ENCODE data around the gene SEZ6L. TPM values are rescaled to one million over a fixed set of nuclear protein-coding genes. Genes with fewer than 3 reads are reported as not detected.

Gene SEZ6L
- total and polyA plus RNA-seq, 12 donors, result 0.17 to 16.3 (median 3.9) TPM; not detected in 1

- H3K27me3 ChIP-seq, result peaks cover 7% of the 10 kb centered on the region
- intact Hi-C loops (cut with DNase I), result loop anchor here in 1 of 2 donors (2.0 kb wide), 1 partner anchor 96 kb away; no protein-coding TSS in a partner anchor
- H3K27ac ChIP-seq, result no peak overlapping the region
- H3K9me3 ChIP-seq (replicated peaks in 1 of 3), result no peaks in the 10 kb centered on the region
- TF ChIP-seq CTCF (IDR thresholded peaks at IDR 0.05) (peak; percentile 47 to 70 (median 58)), POLR2A (IDR thresholded peaks at IDR 0.05) (no peak)
- H3K4me1 ChIP-seq (replicated peaks in 1 of 2), result no peaks in the 10 kb centered on the region
- DNase-seq, result peak; percentile 58 to 92 (median 79)
- no peaks in the 10 kb centered on the region for H3K36me3 ChIP-seq (replicated peaks in 1 of 2)
- no peak overlapping the region for H3K4me3 ChIP-seq
- WGBS, 4 donors, result 29 to 36% (median 36%) methylated on average over 12 of the region's 12 CpGs
Measured at GRCh38 chr22:26364066-26365015, 195.1 kb downstream of the SEZ6L start.

GRCh38 chr22:26367402-26368245 lies 198.4 kb downstream of the SEZ6L start:
- Histone ChIP-seq H3K27me3 (peaks cover 4% of the 10 kb centered on the region), H3K4me1 (replicated peaks in 1 of 2) (no peaks in the 10 kb centered on the region), H3K4me3 (no peak overlapping the region), H3K9me3 (replicated peaks in 1 of 3) (no peaks in the 10 kb centered on the region), H3K27ac (no peak overlapping the region), H3K36me3 (replicated peaks in 1 of 2) (no peaks in the 10 kb centered on the region)
- intact Hi-C loops (cut with DNase I), result no loop called here
- TF ChIP-seq POLR2A (IDR thresholded peaks at IDR 0.05) (no peak), CTCF (IDR thresholded peaks at IDR 0.05) (peak; percentile 53 to 73 (median 60))
- 40 to 42% (median 41%) methylated on average over 19 of the region's 19 CpGs for WGBS, 4 donors
- peak in 5 of 7 donors; percentile 26 to 62 (median 48) for DNase-seq

- intact Hi-C loops (cut with DNase I), result no loop called here
- no peak for DNase-seq
- H3K36me3 ChIP-seq (replicated peaks in 1 of 2), result no peaks in the 10 kb centered on the region
- WGBS, 4 donors, result 80 to 86% (median 85%) methylated on average over 4 of the region's 4 CpGs
- H3K9me3 ChIP-seq (replicated peaks in 1 of 3), result no peaks in the 10 kb centered on the region
- H3K27ac ChIP-seq, result no peak overlapping the region
- peaks cover 18% of the 10 kb centered on the region for H3K27me3 ChIP-seq
- H3K4me1 ChIP-seq (replicated peaks in 1 of 2), result no peaks in the 10 kb centered on the region
- H3K4me3 ChIP-seq, result no peak overlapping the region
- no peak for TF ChIP-seq CTCF (IDR thresholded peaks at IDR 0.05)
- no peak for TF ChIP-seq POLR2A (IDR thresholded peaks at IDR 0.05)
Measured at GRCh38 chr22:26372890-26373289, 203.6 kb downstream of the SEZ6L start.

All from adrenal gland (tissue), 12 donors.